GM23338 (cell line): Measurements from ENCODE around the gene SBNO1.

ENCODE experiments used
- CREB1 ChIP-seq: fragments of 250-450 bp; sonication (Bioruptor Pico); IDR thresholded peaks from 2 replicates; pipeline ENCODE4 v1.5.0; 2020; ENCODE audit warnings: low read depth, mild to moderate bottlenecking, moderate library complexity
- EZH2 ChIP-seq: fragments of 200-600 bp; sonication (generic); IDR thresholded peaks from one replicate; pipeline ENCODE4 v1.8.0; 2017; ENCODE audit warnings: antibody characterized with exemption, mild to moderate bottlenecking, low read depth; ENCODE audit not compliant: unreplicated experiment
- EZH2phosphoT487 ChIP-seq: fragments of 200-600 bp; sonication (generic); IDR thresholded peaks from one replicate; pipeline ENCODE4 v1.8.1; 2018; ENCODE audit warnings: antibody characterized with exemption; ENCODE audit not compliant: unreplicated experiment
- JUNB ChIP-seq: IDR thresholded peaks from one replicate; pipeline ENCODE4 v1.6.1; 2016; ENCODE audit warnings: antibody characterized with exemption; ENCODE audit not compliant: unreplicated experiment
- NANOG ChIP-seq: IDR thresholded peaks from 2 replicates; pipeline ENCODE4 v1.6.1; 2016; ENCODE audit warnings: antibody characterized with exemption, borderline replicate concordance
- POLR2AphosphoS5 ChIP-seq: IDR thresholded peaks from 2 replicates; pipeline ENCODE4 v1.6.1; 2016; ENCODE audit warnings: antibody characterized with exemption, low read depth
- STAT1 ChIP-seq: IDR thresholded peaks from one replicate; pipeline ENCODE4 v1.6.1; 2016; ENCODE audit warnings: antibody characterized with exemption; ENCODE audit not compliant: unreplicated experiment
- ZNF114 ChIP-seq: fragments of 250-450 bp; sonication (Bioruptor Pico); IDR thresholded peaks from 2 replicates; pipeline ENCODE4 v1.5.0; 2020; ENCODE audit warnings: mild to moderate bottlenecking, moderate library complexity
- ZNF331 ChIP-seq: fragments of 250-450 bp; sonication (Bioruptor Pico); IDR thresholded peaks from 2 replicates; pipeline ENCODE4 v1.5.0; 2020; ENCODE audit warnings: low read depth, mild to moderate bottlenecking, moderate library complexity
- TF ChIP-seq, protein P1 (sequence below), 2 experiments: fragments of 200-600 bp in 1 of 2; sonication (generic) in 1 of 2; conservative IDR thresholded peaks; 2 replicates each; pipeline versions ENCODE4 v1.5.1 to v1.6.1; 2016 to 2017; ENCODE audit warnings: antibody characterized with exemption in 2 of 2, low read depth in 2 of 2, mild to moderate bottlenecking in 2 of 2, moderate library complexity in 1 of 2
- TF ChIP-seq, protein P2 (sequence below): IDR thresholded peaks from one replicate; pipeline ENCODE4 v1.6.1; 2018; ENCODE audit warnings: antibody characterized with exemption; ENCODE audit not compliant: unreplicated experiment
- TF ChIP-seq, protein P3 (sequence below): IDR thresholded peaks from 2 replicates; pipeline ENCODE4 v1.6.1; 2016; ENCODE audit warnings: antibody characterized with exemption

DNA sequence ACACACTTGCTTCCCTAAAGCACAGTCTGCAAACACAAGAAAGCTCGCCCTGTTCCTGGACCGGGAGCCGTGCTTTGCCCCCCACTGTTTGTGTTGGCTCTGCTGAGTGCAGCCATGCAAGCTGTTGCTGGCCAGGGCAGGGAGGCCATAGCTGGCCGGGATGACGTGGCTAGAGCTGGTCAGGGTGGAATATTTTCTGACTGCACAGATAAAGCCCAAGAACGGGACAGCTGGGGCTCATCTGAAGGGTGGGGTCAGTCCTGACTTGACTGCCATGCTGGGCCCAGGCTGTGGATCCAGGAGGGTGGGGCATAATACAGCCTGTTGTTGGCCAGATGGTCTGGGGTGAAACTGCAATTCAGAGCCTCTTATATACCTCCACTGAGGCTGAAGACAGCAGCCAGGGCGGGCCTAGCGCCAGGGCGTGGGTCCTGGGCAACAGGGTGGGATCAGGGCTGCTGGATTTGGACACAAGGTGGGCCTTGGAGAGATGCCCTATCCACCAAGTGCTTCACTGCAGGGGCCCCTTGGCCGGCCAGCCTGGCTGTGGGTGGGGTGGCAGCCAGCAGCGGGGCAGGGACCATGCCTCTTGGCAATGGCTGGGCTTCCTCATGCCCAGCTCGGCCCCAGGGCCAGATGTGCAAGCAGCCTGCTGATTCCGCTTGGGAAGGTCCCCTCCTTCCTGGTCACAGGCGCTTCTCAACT lies 34.1 kb upstream of the SBNO1 start:
- no peak for TF ChIP-seq CREB1 (CRISPR knock-in tag)
- TF ChIP-seq POLR2AphosphoS5: no peak
- TF ChIP-seq, protein P1, sequence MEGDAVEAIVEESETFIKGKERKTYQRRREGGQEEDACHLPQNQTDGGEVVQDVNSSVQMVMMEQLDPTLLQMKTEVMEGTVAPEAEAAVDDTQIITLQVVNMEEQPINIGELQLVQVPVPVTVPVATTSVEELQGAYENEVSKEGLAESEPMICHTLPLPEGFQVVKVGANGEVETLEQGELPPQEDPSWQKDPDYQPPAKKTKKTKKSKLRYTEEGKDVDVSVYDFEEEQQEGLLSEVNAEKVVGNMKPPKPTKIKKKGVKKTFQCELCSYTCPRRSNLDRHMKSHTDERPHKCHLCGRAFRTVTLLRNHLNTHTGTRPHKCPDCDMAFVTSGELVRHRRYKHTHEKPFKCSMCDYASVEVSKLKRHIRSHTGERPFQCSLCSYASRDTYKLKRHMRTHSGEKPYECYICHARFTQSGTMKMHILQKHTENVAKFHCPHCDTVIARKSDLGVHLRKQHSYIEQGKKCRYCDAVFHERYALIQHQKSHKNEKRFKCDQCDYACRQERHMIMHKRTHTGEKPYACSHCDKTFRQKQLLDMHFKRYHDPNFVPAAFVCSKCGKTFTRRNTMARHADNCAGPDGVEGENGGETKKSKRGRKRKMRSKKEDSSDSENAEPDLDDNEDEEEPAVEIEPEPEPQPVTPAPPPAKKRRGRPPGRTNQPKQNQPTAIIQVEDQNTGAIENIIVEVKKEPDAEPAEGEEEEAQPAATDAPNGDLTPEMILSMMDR (conservative IDR thresholded peaks at IDR 0.05; ENCODE audit: low read depth in 2 of 2): no peak
- no peak for TF ChIP-seq NANOG
- TF ChIP-seq EZH2: no peak
- TF ChIP-seq, protein P2, sequence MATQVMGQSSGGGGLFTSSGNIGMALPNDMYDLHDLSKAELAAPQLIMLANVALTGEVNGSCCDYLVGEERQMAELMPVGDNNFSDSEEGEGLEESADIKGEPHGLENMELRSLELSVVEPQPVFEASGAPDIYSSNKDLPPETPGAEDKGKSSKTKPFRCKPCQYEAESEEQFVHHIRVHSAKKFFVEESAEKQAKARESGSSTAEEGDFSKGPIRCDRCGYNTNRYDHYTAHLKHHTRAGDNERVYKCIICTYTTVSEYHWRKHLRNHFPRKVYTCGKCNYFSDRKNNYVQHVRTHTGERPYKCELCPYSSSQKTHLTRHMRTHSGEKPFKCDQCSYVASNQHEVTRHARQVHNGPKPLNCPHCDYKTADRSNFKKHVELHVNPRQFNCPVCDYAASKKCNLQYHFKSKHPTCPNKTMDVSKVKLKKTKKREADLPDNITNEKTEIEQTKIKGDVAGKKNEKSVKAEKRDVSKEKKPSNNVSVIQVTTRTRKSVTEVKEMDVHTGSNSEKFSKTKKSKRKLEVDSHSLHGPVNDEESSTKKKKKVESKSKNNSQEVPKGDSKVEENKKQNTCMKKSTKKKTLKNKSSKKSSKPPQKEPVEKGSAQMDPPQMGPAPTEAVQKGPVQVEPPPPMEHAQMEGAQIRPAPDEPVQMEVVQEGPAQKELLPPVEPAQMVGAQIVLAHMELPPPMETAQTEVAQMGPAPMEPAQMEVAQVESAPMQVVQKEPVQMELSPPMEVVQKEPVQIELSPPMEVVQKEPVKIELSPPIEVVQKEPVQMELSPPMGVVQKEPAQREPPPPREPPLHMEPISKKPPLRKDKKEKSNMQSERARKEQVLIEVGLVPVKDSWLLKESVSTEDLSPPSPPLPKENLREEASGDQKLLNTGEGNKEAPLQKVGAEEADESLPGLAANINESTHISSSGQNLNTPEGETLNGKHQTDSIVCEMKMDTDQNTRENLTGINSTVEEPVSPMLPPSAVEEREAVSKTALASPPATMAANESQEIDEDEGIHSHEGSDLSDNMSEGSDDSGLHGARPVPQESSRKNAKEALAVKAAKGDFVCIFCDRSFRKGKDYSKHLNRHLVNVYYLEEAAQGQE: no peak
- TF ChIP-seq EZH2phosphoT487: no peak
- TF ChIP-seq, protein P3, sequence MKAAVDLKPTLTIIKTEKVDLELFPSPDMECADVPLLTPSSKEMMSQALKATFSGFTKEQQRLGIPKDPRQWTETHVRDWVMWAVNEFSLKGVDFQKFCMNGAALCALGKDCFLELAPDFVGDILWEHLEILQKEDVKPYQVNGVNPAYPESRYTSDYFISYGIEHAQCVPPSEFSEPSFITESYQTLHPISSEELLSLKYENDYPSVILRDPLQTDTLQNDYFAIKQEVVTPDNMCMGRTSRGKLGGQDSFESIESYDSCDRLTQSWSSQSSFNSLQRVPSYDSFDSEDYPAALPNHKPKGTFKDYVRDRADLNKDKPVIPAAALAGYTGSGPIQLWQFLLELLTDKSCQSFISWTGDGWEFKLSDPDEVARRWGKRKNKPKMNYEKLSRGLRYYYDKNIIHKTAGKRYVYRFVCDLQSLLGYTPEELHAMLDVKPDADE: no peak
- no peak for TF ChIP-seq ZNF331 (CRISPR knock-in tag)
- TF ChIP-seq STAT1: no peak
- no peak for TF ChIP-seq JUNB
- no peak for TF ChIP-seq ZNF114 (CRISPR knock-in tag)
